HG03095 (cell line): Measurements from ENCODE around the gene ACKR3.

ENCODE experiments used
- ATAC-seq: cut with Tn5 transposase; IDR thresholded peaks from one replicate; pipeline ENCODE4 v1.9.1; 2021; ENCODE audit warnings: moderate library complexity; ENCODE audit not compliant: unreplicated experiment

Gene ACKR3

DNA sequence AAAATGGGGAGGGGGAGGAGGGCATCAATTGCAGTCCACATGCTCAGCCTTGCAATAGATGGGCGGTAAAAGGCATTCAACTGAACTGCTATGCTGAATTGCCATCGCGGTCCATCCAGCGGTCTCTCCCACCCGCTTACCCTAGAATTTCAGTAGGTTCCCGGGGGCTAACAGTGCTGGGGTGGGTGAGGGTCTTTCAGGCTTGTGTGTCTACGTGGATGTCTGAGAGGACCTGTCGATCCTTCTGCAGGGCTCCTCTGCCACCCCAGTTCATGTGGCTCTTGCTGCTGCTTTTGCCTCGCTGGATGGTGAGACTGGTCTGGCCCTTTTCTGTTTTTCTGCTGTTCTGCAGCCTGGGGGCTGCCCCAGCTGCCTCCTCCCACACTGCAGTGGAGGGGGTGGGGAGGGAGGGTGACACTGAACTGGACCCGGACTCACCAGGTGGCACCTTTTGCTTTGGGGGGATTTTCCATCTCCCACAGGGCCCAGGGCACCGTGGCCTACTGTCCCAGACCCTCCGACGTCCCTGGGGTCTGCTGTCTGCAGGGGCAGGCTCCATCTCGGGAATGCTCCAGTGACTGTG lies 14.1 kb downstream of the ACKR3 start:
- ATAC-seq: no peak

DNA sequence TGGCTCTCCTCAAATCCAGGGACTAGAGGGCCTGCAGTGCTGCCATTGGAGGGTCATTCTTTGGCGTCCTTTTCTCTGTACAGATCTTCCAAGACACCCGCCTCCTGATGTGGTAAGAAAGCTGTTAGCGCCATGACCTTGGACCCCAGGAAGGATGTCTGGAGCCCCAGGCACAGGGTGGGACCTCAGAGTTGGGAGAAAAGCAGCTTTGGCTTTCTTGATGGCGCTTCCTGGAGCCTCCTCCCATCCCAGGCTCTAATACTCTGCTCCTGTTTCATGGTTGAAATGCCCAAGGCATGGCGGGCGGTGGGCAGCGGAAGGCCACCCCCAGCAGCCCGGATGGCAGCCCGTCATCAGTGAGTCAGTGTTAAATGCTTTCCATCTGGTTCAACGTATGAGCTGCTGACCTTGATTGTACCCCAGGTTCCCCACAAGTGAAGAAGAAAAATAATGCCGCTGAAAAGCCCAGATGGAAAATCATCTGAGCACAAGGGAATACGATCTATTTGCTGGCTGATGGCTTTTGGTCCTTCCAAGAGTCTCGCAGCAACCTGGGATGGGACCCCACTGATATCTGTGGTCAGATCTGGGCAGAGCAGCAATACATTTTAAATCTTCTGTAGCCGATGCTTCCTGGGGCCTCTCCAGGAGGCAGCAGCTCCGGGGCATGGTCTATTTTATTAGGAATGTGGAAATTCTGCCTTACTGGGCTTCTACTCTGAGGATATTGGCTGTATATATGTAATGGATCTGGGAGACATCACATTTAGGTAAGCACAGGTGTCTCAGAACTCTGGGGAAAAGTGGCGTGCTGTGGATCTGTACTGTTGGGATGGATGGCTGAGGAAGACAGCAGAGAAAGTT lies 15.1 kb downstream of the ACKR3 start:
- no peak for ATAC-seq

DNA sequence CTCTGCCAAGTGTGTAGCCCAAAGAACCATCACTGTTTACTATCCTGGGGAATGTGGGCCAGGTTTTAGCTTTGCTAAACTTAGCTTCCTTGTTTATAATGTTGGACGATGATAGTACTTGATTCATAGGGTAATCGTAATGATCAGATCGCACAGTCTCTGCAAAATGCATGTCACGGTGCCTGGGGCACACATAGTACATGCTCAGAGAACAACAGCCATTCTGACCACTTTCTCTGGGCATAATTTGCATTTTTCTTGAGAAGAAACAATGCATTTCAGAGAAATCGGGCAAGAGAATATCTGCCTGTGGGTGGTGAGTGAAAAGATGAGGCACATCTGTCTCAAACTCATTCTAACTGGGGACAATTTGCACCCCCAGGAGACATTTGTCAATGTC lies 16.3 kb downstream of the ACKR3 start:
- no peak for ATAC-seq

DNA sequence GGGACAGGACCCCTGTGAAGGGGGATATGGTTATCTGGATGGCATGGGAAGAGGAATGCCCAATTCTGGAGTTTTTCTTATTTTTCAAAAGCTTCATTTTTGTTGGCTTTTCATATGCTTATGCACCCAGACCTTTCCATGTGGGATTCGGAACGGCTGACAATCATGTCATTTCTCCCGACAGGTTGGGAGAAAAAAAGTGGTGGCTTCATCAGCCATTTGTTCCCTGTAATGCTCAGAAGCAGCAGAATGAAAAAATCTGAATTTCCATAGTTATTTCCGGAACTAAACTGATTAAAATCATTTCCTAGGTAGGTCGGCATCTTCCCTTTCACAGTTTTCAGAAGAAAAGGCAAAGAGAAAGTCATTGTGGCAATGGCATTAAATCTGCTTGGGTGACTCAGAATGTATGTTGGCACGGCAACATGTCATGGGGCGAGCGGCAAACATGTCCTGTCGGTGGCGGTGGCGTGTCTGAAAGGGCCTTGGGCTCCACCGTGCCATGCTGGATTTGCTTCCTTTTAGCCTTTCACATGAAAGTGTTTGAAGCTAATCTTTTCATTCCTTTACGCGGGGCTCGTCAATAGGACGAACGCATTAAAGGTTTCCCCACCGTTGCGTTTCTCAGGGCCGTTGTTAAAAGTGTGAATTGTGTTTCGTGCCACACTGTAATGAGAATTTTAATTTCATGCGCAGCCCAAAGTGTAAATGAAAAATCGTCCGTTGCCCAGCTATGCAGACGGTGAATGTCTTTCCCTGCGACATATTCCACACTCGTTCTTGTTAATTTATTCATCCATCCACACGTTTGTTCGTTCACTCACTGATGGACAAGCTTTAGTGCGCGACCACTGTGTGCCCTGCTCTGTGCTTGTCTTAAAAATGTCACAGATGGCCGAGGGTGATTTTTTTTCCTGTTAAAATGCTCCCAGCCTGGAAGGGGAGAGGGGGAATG lies 18.5 kb downstream of the ACKR3 start:
- no peak for ATAC-seq

DNA sequence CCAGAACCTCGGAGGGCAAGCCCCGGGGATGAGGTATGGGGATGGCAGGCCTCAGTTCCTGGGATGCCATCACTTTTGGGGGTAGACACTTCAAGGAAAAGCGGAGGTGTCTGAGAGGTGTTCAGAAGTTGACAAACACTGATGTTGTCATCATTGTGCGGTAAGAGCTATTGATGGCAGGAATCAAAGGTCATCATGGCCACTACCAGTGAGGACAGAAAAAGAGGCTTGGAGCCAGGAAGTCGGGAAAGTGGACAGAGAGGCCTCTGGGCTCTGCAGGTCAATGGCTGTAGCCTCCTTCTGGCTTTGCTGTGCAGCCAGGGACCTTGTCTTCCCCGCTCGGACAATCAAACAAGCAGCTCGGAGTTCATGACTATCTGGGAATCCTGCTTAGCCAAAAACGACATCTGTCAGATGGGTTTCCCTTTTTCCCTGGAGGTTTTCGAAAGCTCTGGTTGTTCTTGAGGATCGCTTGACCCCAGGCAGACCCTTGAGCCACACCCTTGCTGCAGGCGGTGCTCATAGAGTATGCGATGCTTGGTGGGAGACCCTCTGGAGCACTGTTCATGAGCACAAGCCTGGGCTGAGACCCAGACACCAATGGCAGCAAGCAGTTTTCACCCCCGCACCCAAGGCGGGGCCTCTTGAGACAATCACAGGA lies 19.4 kb downstream of the ACKR3 start:
- ATAC-seq: no peak

DNA sequence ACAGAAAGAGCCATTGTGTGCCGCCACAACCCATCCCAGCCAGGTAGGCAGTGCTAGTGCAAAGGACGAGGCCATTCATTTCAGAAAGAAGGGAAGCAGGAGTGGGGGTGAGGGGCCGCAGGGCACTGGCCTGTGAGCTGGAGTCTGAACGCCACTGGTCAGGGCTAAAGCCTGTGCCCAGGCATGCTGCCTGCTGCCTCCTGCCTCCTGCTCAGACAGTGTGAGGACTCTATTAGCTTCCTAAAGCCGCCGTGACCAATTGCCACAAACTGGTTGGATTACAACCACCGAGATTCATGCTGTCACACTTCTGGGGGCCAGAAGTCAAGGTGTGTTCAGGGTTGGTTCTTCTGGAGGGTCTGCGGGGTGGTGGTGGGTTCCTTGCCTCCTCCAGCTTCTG lies 21.2 kb downstream of the ACKR3 start:
- ATAC-seq: no peak

DNA sequence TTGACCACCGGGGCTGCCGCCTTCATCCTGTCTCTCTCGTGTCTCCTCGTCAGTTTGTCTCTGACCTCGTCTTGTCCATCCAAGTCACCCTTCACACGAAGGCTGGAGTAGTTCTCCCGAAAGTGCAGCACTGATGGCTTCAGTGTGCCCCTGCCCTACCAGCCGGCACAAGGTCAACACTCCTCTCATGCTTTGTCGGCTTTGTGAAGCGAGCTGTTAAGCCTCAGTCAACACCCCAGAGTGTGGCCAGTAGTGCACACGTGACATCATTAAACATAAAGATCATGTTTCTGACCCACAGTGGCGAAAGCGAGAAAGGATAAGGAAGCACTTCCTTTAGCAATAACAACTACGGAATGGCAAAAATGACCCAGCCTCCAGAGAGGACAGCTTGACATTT lies 23.2 kb downstream of the ACKR3 start:
- ATAC-seq: no peak

DNA sequence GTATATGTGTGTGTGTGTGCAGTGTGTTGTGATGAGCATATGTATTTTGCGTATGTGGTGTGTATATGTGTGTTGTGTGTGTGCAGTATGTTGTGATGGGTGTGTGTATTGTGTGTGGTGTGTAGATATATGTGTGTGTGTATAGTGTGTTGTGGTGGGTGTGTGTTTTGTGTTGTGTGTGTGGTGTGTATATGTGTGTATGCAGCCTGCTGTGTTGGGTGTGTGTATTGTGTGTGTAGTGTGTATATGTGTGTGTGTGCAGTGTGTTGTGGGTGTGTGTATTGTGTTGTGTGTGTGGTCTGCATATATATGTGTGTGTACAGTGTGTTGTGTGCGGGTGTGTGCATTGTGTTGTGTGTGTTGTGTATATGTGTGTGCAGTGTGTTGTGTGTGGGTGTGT lies 23.9 kb downstream of the ACKR3 start:
- ATAC-seq: no peak

DNA sequence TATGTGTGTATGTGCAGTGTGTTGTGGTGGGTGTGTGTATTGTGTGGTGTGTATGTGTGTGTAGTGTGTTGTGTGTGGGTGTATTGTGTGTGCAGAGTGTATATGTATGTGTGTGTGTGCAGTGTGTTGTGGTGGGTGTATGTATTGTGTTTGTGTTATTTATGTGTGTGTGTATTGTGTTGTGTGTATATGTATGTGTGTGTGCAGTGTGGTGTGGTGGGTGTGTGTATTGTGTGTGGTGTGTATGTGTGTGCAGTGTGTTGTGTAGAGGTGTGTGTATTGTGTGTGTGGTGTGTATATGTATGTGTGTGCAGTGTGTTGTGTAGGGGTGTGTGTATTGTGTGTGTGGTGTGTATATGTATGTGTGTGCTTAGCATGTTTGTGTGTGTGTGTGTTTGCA lies 24.3 kb downstream of the ACKR3 start:
- no peak for ATAC-seq

DNA sequence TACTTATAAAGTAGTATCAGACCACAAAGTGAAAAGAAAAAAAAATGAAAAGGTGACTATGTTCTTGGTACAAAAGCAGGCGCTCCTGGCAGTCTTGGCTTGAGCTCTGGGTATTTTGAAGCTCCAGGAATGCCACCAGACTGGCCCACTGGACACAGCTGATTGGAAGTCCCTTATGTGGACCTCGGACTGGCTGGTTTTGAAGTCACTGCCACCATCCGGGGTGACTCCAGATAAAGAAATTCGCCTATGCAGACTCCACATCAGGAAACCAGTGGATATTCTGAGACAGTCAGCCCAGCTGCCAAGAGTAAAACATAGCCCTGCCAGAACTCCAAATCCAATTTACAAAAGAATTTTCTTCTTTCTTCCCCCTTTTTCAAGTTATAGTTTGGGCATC lies 28.0 kb downstream of the ACKR3 start:
- ATAC-seq: no peak

DNA sequence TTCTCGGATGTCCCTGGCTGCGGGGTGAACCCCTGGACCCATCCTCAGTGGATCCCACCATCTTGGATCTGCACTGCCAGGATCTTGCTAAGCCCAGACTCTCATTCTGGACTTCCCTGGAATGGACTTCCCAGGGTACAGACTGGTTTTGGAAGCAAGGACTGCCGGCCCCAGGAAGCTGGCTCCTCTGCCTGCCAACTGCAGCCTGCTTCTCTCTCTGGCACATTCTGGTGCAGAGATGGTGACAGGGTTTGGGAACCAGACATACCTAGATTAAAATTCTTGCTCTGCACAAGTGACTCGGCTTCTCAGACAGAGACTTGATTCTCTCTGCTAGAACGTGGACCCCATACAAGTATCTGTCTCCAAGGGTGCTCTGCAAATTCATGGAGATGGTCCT lies 29.4 kb downstream of the ACKR3 start:
- ATAC-seq: no peak

DNA sequence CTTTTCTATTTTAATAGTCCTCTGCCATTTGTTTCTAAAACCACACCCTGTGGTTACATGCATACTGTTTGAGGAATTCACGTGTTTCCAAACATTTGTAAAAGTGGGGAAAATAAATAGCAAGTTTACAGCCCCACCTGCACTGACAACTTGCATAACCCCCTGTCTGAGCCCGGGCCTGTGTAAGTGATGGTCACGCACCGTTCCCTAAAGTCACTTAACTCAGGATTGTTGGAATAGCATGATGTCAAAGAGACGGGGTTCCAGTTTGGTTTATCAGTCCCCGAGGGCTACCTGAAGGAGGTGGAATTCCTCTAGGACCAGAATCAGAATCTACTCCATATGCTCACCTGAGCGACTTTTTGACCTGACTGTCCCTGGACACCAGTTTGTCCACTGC lies 30.5 kb downstream of the ACKR3 start:
- ATAC-seq: no peak

DNA sequence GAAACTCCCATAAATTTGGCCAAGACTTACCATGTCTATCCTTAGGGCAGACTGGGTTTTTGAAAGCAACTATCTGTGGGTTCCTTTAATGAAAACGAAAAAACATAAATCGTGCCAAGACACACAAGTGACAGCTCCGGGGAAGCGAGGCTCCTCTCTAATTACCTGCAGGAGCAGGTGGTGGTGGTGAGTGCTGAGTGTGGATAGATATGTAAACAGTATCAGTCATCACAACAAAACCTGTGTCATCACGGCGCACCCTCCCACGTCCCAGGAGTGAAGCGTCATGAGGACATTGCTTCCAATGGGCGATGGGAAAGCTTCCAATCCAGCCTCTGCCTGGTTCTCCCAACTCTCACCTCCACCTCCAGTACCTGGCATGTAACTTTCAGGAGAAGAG lies 31.3 kb downstream of the ACKR3 start:
- ATAC-seq: no peak

DNA sequence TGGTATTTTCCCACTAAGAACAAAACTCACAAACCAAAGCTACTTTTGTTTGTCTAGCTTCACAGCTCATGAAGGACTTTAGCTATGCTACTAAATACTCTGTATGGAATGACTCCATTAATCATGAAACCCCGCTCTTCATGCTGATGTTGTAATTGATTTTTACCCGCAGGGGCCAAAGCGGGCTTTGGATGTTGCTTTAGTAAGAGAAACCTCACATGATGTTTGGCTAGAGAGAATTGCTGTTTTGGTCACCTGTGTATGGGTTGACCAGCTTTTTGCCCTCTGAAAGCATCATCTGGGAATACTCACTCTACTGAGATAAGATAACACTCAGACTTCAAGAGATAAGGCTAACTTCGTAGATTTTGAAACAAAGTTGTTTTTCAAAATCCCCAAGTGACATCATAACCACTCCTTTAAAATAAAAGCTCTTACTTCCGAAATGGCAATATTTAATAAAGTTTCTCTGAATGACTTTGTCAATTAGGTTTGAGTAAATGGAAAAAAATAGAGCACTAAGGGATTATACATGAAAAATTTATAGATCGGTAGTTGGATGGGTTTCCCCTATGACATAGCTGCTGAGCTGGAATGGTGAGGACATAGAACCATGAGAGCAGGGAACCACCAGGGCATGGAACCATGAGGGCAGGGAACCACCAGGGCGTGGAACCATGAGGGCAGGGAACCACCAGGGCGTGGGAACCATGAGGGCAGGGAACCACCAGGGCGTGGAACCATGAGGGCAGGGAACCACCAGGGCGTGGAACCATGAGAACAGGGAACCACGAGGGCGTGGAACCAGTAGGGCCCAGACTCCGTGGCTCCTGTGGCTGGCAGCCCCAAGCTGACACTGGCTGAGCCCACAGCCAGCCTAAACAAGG lies 31.9 kb downstream of the ACKR3 start:
- no peak for ATAC-seq

DNA sequence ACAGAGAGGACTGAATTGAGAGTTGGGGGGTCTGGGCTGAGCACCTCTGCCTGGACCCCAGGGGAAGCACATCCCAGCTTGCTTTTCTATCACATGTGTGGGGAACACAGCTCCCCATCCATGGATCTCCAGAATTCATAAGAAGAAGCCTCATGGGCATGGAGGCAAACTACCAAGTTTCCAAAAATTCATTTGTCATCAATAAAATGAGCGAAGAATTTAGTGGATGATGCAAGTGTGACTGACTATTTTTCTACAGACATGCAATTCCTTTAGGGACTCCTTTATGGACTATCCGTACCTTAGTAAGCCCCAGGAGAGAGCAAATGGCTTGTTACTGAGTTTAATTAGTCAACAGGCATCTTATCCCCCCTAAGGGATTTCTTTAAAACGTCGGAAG lies 33.1 kb downstream of the ACKR3 start:
- no peak for ATAC-seq

DNA sequence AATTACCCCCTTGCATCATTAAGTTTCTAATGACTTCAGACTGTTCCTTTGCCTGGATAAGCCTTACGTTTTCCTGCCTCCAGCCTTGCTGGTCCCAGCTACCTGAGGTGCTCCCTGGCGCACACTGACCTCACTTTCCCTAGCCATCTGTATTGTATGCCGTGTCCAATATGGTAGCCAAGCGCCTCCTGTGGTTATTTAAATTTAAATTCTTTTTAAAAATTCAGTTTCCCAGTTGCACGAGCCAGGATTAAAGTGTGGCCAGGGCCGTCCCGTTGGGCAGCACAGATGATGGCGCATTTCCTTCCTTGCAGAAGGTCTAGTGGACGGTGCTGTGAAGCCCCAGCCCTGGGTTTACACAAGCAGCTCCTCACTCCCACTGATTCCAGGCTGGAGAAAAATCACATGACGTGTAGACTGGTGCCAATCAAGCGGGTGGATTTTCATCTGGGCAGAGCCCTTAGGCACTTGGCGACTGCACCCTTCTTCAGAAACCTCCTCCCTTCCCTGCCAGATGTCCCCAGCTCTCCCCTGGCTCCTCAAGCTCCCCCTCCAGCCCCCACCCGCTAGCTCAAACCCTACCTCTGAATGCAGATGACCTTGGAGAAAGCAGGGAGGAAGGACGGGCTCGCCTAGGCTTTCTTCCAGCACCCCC lies 33.9 kb downstream of the ACKR3 start:
- no peak for ATAC-seq

DNA sequence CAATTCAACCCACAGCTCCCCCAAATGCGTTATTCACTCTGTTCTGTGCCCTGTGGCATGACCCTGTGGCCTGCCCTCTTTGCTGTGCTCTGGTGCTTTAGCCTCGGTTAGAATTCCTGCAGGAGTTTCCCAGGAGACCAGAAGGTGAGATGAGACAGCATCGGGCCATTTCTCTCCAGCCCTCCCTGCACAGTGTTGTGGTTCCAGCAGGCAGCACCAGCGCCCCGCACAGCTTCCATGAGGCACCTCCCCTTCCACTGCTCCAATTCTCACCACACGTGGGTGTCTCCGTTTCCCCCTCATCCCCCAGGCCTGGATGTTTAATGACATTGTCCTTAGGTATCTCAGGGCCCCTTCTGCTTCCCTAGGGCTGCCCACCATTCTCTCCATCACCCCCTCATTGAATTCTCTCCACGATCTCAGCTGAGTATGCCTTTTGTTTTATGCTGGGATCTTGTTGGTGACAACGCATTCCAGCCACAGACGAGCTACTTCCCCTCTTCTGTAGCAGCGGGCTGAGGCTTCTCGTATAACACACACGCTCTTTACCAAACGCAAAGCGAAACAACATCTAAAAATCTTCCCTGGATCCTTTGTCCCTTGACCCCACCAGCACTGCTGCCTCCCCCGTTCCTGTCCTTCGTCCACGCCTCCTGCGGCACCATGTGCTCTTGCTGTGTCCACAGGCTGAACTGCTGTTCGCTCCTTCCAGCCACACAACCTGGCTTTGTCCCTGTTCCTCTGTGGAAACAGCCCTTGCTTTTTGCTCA lies 35.1 kb downstream of the ACKR3 start:
- no peak for ATAC-seq

DNA sequence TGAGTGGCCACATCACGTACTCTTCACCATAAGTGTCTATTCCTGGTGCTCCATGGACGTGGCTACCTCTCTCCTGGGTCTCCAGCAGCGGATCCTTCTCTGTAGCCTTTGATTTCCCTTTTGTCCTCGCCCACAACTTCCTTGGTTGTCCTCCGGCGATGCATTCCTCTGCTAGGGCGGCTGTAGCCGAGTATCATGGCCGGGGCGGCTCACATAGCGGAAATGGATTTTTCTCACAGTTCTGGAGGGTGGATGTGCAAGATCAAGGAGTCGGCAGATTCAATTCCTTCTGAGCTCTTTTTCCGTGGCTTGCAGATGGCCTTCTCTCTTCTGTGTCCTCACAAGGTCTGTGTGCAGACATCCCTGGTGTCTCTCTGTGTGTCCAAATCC lies 35.7 kb downstream of the ACKR3 start:
- ATAC-seq: no peak

DNA sequence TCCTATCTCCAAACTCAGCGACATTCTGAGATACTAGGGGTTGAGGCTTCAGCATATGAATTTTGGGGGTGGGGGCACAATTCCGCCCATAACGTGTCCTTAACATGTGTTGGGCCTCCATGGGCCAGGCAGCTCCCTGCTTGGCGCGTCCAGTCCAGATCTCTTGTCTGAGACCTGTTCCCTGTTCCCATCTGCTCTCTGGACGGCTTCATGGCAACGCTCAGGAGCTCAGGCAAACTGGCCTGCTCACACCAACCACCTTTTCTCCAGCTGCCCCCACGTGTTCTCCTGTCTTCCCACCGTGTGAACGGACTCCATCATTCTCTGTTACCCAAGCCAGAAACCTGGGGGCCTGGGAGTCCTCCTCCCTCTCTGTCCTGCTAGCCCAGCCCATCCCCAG lies 36.4 kb downstream of the ACKR3 start:
- no peak for ATAC-seq
